GM10248 (cell line): ENCODE data around the gene ATP1A1.

Experiments
- CTCF ChIA-PET: fragments of 300-600 bp; sonication (Branson Sonifier 250); formaldehyde crosslinking; extraction: SDS; loops from one replicate; lab custom pipeline; 2021; ENCODE audit warnings: antibody characterized with exemption; lab: Yijun Ruan, JAX
- POLR2A ChIA-PET: fragments of 350-650 bp; sonication (Branson Sonifier 250); formaldehyde crosslinking; extraction: SDS; loops from one replicate; lab custom pipeline; 2020; ENCODE audit warnings: antibody characterized with exemption; lab: Yijun Ruan, JAX
- DNase-seq: peaks from one replicate; pipeline ENCODE4 v3.0.0; 2012; ENCODE audit errors: extremely low spot score
- CTCF ChIP-seq: IDR thresholded peaks from 2 replicates; pipeline ENCODE4 v1.5.1; 2012; ENCODE audit warnings: mild to moderate bottlenecking, low read depth; ENCODE audit errors: extremely low read depth, missing control alignments, control extremely low read depth

The ATP1A1 gene

DNA sequence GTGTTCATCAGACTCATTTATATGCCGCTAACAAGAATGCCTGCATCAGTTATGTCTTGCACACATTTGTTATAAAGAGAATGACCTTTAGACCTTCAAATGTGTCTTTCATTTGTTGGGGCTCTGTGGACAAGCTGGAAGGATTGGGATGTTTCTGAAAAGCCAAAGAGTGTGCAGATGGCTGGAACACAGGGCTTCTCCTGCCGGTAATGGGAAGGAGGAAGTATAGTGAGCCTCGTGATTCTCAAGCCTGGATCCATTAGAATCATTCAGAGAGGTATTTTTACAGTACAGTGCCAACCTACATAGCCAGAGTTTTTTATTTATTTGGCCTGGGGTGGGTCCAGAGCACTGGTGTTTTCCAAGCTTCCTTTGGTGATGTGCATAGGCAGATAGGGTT, 40.6 kb upstream of the ATP1A1 start:
- DNase-seq: no peak
- POLR2A ChIA-PET: no interaction called here
- no peak for TF ChIP-seq CTCF
- CTCF ChIA-PET: interaction anchor here (0.9 kb wide), 2 partner anchors 9 to 153 kb away, joined by 3 read pairs; no protein-coding TSS in a partner anchor

DNA sequence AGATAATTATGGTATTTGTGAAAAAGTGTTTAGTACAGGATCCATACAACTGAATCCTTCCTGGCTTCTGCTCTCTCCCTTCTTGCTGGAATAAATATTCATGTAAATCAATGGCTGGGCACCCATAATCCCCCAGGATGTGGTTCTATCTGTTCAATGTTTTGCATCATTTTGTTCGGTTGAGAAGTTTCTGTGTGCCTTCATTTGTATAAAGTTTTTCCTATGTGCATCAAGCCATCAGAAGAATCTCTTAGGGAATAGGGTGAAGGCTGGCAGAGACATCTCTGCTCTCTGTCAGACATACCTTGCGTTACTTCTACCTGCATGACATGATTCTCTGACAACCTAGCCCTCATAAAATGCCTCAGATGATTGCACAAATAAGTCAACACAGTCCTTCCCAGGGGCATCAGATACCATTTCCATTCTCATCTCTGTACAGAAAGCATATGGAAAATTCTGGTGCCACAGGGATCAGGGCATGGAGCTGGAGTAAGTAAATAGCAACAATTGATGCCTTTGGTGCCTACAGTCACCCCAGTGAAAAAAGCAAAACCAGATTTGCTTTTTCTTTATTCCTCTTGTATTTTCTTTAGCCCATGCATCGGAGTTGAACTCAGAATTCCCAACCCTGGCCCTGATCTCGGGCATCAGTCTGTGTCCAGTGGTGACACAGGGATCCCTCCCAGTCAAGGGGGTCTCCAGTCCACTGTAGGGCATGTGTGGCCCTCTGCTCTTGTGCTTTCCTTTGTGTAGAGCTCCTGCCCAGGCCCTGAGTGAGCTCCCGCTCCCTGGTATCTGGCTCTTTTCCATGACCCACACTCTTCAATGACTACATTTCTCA, 39.7 kb upstream of the ATP1A1 start:
- POLR2A ChIA-PET: no interaction called here
- CTCF ChIA-PET: interaction anchor here (1.0 kb wide), 1 partner anchor 10 kb away, joined by 3 read pairs; no protein-coding TSS in a partner anchor
- no peak for TF ChIP-seq CTCF
- DNase-seq: no peak

- TF ChIP-seq CTCF: no peak
- DNase-seq: no peak
- ChIA-PET POLR2A (no interaction called here), CTCF (interaction anchor here (1.0 kb wide), 2 partner anchors 9 to 24 kb away, joined by 3 read pairs; no protein-coding TSS in a partner anchor)
Measured at GRCh38 chr1:116334015-116334547, 39.0 kb upstream of the ATP1A1 start.

DNA sequence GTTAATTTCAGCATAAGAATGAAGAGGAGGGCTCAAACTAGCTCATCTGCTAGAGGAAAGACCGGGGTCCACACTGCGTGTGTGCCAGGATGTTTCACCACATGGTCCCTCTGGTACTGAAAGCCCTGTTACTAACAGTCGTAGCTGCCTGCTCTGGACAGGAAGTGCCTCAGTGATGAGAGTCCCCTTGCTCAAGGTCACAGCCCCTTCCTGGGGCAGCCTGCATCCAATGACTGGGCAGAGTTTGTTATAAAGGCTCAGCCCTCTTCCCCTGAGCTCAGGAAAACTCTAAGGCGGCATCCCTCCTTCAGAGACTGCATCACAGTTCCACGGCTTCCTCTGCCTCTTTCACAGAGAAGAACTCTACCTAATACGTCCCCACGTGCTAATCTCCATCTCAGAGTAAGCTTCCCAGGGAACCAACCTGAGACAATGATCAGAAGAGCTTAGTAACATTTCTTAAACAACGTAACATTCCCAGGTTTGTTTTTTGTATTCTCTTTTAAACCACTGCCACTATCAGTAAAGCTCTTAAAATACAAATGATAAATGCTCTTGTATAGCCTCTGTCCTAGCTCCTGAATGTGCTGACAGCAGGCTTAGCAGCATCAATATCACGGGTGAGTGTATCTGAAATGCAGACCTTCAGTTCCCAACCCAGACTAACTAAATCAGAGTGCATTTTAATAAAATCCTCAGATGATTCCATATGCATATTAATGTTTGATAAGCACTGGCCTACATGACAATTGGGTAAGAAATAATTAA, 38.0 kb upstream of the ATP1A1 start:
- ChIA-PET CTCF (interaction anchor here (0.9 to 1.3 kb wide), 4 partner anchors 9 to 149 kb away, joined by 3 read pairs; no protein-coding TSS in a partner anchor), POLR2A (no interaction called here)
- no peak for TF ChIP-seq CTCF
- DNase-seq: no peak

DNA sequence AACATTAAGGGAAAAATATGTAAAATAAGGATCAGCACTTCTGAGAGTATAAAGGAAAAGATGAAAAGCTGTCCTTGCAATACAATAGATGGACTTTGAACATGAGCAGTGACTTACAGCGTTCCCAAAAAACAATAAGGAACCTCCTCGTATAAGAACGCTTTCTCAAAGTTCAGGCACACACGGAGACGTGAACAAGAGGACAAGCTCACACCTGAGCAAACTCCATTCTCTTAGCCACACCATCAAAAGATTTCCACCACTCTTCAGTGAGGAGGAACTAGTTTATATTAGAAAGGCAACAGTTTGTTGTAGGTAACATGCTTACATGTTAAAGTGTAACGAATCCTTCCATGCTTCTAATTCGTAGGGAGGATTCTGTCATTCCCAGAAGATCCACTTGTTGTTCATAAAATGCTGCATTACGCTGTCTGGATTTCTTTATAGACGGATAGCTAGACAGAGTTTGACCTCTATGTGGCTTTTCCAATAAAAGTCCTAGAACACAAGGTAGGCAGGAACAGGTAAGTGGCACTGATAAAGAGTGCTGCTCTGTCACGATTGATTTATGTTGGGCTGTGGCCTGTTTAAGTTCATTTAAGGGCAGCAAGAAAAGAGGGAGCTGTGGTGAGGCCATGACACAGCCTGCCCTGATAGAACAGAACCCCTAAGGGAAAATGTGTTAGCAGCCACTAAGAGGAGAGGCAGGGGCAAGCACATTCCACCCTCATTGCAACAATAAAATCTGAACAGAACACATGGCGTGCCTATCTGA, 37.0 kb upstream of the ATP1A1 start:
- DNase-seq: no peak
- ChIA-PET POLR2A (no interaction called here), CTCF (interaction anchor here (1.1 to 1.3 kb wide), 2 partner anchors 23 to 148 kb away, joined by 3 read pairs; no protein-coding TSS in a partner anchor)
- no peak for TF ChIP-seq CTCF
